ENCODE results near the gene SBF2.

The SBF2 gene

GRCh38 chr11:10114593-10115404, 179.2 kb downstream of the SBF2 start:
- TF ChIP-seq POLR2AphosphoS5 (IDR thresholded peaks at IDR 0.05; ENCODE audit: low read depth, low read length) (no peak), FOXP2 (optimal IDR thresholded peaks at IDR 0.05; ENCODE audit: borderline replicate concordance, extremely low read depth, extremely low read length, insufficient read depth) (no peak), REST (IDR thresholded peaks at IDR 0.05; ENCODE audit: insufficient read depth in 1 of 2, low read depth in 2 of 2, low read length in 2 of 2) (no peak), TAF1 (IDR thresholded peaks at IDR 0.05; ENCODE audit: borderline replicate concordance, insufficient read depth, low read length) (no peak), SIN3A (IDR thresholded peaks at IDR 0.05; ENCODE audit: borderline replicate concordance, insufficient read depth, low read length) (no peak)

DNA sequence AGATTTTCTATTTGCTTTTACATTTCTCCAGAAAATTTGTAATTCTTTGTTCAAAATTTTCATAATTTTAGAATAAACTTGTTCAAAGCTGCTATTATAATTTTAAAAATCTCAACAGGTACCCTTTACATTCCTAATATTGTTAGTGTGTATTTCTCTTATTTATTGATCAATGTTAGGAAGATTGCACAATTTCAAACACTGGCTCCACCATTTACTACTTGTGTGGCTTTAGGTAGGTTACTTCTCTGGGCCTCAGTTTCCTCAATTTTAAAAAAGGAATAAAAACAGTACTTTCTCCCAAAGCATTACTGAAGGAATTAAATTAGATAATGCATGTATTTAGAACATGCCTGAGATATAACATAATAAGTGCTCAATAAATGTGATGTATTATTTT, 180.2 kb downstream of the SBF2 start:
- TF ChIP-seq TAF1 (IDR thresholded peaks at IDR 0.05; ENCODE audit: borderline replicate concordance, insufficient read depth, low read length) (no peak), REST (IDR thresholded peaks at IDR 0.05; ENCODE audit: insufficient read depth in 1 of 2, low read depth in 2 of 2, low read length in 2 of 2) (no peak), POLR2AphosphoS5 (IDR thresholded peaks at IDR 0.05; ENCODE audit: low read depth, low read length) (no peak), FOXP2 (optimal IDR thresholded peaks at IDR 0.05; ENCODE audit: borderline replicate concordance, extremely low read depth, extremely low read length, insufficient read depth) (no peak), SIN3A (IDR thresholded peaks at IDR 0.05; ENCODE audit: borderline replicate concordance, insufficient read depth, low read length) (no peak)

- TF ChIP-seq FOXP2 (optimal IDR thresholded peaks at IDR 0.05; ENCODE audit: borderline replicate concordance, extremely low read depth, extremely low read length, insufficient read depth) (no peak), SIN3A (IDR thresholded peaks at IDR 0.05; ENCODE audit: borderline replicate concordance, insufficient read depth, low read length) (no peak), POLR2AphosphoS5 (IDR thresholded peaks at IDR 0.05; ENCODE audit: low read depth, low read length) (no peak), REST (IDR thresholded peaks at IDR 0.05; ENCODE audit: insufficient read depth in 1 of 2, low read depth in 2 of 2, low read length in 2 of 2) (no peak), TAF1 (IDR thresholded peaks at IDR 0.05; ENCODE audit: borderline replicate concordance, insufficient read depth, low read length) (no peak)
Measured at GRCh38 chr11:10109806-10110205, 184.2 kb downstream of the SBF2 start.

DNA sequence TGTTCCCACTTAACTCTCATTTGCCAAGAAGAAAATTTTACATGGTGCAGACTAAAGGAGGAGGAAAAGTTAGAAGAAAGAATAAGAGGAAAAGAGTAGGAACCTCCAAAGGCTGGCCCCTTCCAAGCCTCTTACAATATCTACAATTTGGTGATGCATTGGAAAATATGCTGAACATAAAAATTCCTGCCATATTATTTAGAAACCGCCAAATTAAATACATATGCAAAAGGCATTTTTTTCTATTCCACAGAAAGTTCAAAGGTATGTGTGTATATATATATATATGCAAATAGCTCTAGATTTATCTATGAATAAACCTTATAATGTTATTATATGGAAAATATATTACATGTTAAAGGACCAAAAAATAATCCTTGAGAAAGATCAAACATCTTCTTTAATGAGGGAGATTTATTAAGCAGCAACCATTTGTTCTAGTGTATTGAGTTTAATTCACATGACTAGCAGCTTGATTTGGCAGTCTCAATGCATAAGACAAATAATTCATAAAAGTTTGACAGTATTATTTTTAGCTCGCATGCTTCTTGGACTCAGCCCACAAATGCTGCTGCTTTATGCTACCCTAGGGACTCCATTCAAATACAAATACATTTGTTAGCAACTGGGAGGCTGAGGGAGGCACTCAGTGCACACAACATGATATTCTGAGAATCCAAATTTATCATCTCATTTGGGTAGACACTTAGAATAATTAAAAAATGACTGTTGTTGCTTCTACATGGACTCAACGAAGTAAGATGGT, 184.9 kb downstream of the SBF2 start:
- TF ChIP-seq REST (IDR thresholded peaks at IDR 0.05; ENCODE audit: insufficient read depth in 1 of 2, low read depth in 2 of 2, low read length in 2 of 2) (no peak), POLR2AphosphoS5 (IDR thresholded peaks at IDR 0.05; ENCODE audit: low read depth, low read length) (no peak), SIN3A (IDR thresholded peaks at IDR 0.05; ENCODE audit: borderline replicate concordance, insufficient read depth, low read length) (no peak), FOXP2 (optimal IDR thresholded peaks at IDR 0.05; ENCODE audit: borderline replicate concordance, extremely low read depth, extremely low read length, insufficient read depth) (no peak), TAF1 (IDR thresholded peaks at IDR 0.05; ENCODE audit: borderline replicate concordance, insufficient read depth, low read length) (no peak)

Measured in PFSK-1 (cell line).